ENCODE results near the gene PRKAA2.
A peak's percentile ranks its signal among the peaks of the same experiment; 100 is the strongest.
"Not testable (repeated sequence)": the region's sequence is repeated elsewhere in the genome, so short reads cannot be mapped to it uniquely, and the experiment has no call there.

PRKAA2 gene

GRCh38 chr1:56644919-56645676 lies at the start of gene PRKAA2:
Gene PRKAA2 (plus strand): TSS chr1:56645314. CDS start chr1:56645388, 74 bp downstream.
- DNase-seq (ENCODE audit: low spot score): peak; percentile 88

GRCh38 chr1:56595397-56596191 lies 49.5 kb upstream of the PRKAA2 start:
- DNase-seq (ENCODE audit: low spot score): not testable (repeated sequence)

DNA sequence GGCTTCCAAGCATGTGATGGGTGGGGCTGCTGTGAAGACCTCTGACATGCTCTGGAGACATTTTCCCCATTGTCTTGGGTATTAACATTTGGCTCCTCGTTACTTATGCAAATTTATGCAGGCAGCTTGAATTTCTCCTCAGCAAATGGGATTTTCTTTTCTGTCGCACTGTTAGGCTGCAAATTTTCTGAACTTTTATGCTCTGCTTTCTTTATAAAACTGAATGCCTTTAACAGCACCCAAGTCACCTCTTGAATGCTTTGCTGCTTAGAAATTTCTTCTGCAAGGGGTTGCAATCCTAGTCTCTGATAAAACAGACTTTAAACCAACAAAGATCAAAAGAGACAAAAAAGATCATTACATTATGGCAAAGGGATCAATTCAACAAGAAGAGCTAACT lies 35.0 kb upstream of the PRKAA2 start:
- DNase-seq (ENCODE audit: low spot score): not testable (repeated sequence)

DNA sequence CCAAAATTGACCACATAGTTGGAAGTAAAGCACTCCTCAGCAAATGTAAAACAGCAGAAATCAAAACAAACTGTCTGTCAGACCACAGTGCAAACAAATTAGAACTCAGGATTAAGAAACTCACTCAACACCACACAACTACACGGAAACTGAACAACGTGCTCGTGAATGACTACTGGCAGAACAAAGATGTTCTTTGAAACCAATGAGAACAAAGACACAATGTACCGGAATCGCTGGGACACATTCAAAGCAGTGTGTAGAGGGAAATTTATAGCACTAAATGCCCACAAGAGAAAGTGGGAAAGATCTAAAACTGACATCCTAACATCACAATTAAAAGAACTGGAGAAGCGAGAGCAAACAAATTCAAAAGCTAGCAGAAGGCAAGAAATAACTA lies 34.3 kb upstream of the PRKAA2 start:
- not testable (repeated sequence) for DNase-seq (ENCODE audit: low spot score)

- no peak for DNase-seq (ENCODE audit: low spot score)
These were observed 28.0 kb upstream of the PRKAA2 start for GRCh38 chr1:56617141-56617540.

DNA sequence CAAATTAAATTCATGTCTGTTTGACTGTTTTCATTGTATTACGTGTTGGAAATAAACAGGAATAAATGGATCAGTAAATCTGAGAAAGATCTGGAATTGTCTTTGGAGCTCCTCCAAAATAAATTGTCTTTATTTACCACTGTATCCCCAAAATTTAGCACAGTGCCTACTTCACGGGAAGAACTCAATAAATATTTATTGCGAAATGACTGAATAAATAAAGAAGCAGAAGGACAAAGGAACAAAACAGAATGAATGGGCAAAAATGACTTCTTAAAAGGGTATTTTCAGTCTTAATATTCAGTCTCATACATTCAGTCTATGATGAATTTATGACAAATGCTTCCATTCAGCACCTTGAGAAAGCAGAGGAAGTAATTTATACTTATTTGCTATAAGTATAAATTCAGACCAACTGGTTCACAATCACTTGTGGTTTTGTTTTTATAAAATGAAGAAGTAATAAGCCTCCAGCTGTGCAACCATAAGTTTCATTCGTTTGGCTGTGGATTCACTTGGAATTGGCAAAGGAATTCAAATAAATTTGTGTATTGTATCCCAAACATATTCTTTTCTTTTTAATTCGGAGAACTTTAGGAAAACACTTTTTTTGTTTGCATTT lies 19.2 kb upstream of the PRKAA2 start:
- no peak for DNase-seq (ENCODE audit: low spot score)

- no peak for DNase-seq (ENCODE audit: low spot score)
These were observed 18.6 kb upstream of the PRKAA2 start for GRCh38 chr1:56626546-56626945.

DNA sequence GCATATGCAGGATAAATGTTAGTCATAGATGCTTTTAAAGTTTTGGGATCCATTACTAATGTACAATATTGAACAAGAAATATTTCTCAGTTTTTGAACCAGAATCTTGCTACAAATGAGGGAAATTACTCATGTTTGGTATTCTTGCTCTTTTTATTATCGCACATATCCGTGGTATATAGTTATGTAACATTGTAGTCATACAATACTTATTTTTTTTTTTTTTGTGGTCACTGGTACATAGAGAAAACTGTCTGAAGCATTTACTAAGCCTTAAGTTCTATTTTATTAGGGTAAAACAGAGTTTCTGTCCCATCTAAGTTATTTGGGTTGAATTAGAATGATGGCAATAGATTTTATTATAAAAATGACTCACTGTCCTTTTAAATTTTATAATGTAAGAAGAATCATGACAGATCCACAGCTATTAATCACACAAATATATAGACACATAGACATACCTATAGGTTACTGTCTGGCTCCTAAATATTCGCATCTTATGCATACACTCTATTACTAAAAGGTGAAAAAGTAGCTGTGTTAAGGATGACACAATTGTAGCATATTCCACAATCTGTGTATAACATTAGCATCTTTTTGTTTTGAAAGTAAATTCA lies 18.0 kb upstream of the PRKAA2 start:
- no peak for DNase-seq (ENCODE audit: low spot score)

GRCh38 chr1:56627636-56628039 lies 17.5 kb upstream of the PRKAA2 start:
- no peak for DNase-seq (ENCODE audit: low spot score)

GRCh38 chr1:56630786-56631185 lies 14.3 kb upstream of the PRKAA2 start:
- no peak for DNase-seq (ENCODE audit: low spot score)

GRCh38 chr1:56631901-56632300 lies 13.2 kb upstream of the PRKAA2 start:
- DNase-seq (ENCODE audit: low spot score): no peak

- no peak for DNase-seq (ENCODE audit: low spot score)
These were observed 10.1 kb upstream of the PRKAA2 start for GRCh38 chr1:56634981-56635380.

DNA sequence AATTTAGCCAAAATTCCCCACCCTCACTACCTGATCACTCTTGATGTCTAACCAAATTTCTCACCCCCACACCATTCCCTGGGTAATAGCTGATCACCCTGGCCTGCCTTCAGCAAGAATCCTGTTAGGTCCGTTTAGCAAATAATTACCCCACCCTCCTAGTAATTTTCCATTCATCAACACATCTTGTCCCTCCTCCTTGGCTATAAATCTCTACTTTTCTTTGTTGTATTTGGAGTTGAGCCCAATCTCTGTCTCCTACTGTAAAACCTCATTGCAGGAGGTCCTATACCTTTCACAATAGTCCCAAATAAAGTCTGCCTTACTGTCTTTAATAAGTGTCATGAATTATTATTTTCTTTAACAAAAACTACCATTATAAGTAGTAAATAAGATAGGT lies 6.9 kb upstream of the PRKAA2 start:
- no peak for DNase-seq (ENCODE audit: low spot score)

DNA sequence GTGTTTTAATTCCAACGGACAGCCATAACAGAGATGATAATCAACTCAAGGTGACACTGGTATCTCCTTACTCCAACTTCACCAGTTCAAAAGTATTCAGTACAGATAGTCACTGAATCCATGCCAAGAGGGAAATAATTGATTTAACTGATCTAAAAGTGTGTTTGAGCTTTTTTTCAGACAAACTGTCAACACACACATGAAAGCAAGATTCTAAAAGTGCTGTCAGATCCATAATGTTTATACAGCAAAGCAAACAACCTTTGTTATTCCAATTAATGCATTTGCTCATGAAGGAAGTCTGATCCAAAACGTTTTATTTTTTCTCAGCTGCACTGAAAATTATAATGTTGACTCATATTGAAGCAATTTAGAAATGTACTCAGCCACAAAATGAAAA lies 5.9 kb upstream of the PRKAA2 start:
- no peak for DNase-seq (ENCODE audit: low spot score)

- DNase-seq (ENCODE audit: low spot score): no peak
These were observed 1.5 kb upstream of the PRKAA2 start for GRCh38 chr1:56643661-56644060.

- DNase-seq (ENCODE audit: low spot score): no peak
These were observed 823 bp upstream of the PRKAA2 start for GRCh38 chr1:56644064-56644918.

DNA sequence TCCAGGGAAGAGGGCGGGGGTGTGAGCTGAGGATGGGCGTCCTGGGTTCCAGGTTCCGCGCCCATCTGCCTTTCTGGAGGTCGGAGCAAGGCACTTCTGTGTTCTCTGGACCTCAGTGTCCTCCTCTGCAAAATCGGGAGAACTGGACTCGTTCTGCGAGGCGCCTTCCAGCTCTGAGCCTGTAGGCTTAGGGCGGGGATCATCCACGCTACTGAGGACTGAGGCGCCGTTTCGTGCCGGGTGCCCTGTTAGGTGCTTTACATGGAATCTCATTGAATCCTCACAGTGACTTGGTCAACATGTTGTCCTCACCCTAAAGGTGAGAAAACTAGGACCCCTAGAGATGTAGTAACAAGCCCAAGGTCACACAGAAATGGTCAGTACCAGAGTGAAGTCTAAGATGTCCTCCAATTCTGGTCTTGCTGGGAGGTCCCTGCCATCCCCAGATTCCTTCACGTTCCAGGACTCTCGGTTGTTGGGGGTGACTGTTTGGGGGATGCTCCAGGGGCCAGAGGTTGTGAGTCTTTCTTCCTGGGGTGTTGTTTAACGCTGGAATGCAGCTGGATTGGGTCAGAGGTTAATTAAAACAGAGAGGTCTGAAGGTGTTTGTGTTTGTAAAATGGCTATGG lies 677 bp downstream of the PRKAA2 start:
- peak; percentile 26 for DNase-seq (ENCODE audit: low spot score)

GRCh38 chr1:56646611-56647010 lies 1.5 kb downstream of the PRKAA2 start:
- no peak for DNase-seq (ENCODE audit: low spot score)

GRCh38 chr1:56647106-56647505 lies 2.0 kb downstream of the PRKAA2 start:
- no peak for DNase-seq (ENCODE audit: low spot score)

DNA sequence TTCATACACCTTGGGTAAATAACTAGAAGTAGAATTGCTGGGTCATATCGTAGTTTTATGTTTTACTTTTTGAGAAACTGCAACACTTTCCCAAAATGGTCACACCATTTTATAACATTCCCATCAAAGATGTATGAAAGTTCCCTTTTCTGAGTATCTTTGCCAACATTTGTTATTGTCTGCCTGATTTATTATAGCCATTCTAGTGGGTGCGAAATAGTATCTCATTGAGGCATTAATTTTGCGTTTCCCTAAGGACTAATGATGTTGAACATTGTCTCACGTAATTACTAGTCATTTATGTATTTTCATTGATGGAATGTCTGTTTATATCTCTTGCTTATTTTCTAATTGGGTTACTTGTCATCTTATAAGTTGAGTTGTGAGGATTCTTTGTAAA lies 3.4 kb downstream of the PRKAA2 start:
- no peak for DNase-seq (ENCODE audit: low spot score)

Measured in D341Med (cell line).